HEK293 (cell line): ENCODE results near the gene CACNB4.

ENCODE experiments used
- CTCF ChIA-PET: fragments of 350-600 bp; formaldehyde crosslinking; extraction: SDS; loops from one replicate; lab custom pipeline; 2021; ENCODE audit warnings: antibody characterized with exemption; lab: Yijun Ruan, JAX
- POLR2A ChIA-PET: fragments of 300-600 bp; formaldehyde crosslinking; extraction: SDS; loops from one replicate; lab custom pipeline; 2020; ENCODE audit warnings: antibody characterized with exemption, inconsistent platforms; lab: Yijun Ruan, JAX
- H3K27ac ChIP-seq: fragments of 200-500 bp; sonication (Bioruptor generic); 2 replicates; pipeline ENCODE4 v1.5.1; 2014; ENCODE audit warnings: low read depth, low read length, control low read depth, inconsistent platforms; ENCODE audit errors: extremely low read depth
- H3K36me3 ChIP-seq, 2 experiments: fragments of 200-500 bp in 1 of 2; sonication (Bioruptor generic) in 1 of 2; 1 replicate in 1 of 2; 2 replicates in 1 of 2; pipeline ENCODE4 v1.5.1; 2014 to 2017; ENCODE audit warnings: inconsistent platforms in 2 of 2, low read length in 2 of 2; ENCODE audit not compliant: control insufficient read depth in 2 of 2, insufficient read depth in 1 of 2
- H3K4me1 ChIP-seq: fragments of 200-500 bp; sonication (Bioruptor generic); 2 replicates; pipeline ENCODE4 v1.5.1; 2014; ENCODE audit warnings: mild to moderate bottlenecking, low read length, inconsistent platforms; ENCODE audit not compliant: control insufficient read depth, insufficient read depth
- H3K4me3 ChIP-seq: 2 replicates; pipeline ENCODE4 v1.5.1; 2011; ENCODE audit warnings: low read depth, mild to moderate bottlenecking, control low read depth, low read length, moderate library complexity
- H3K9me3 ChIP-seq: fragments of 200-500 bp; sonication (Bioruptor generic); 2 replicates; pipeline ENCODE4 v1.5.1; 2014; ENCODE audit warnings: low read depth, low read length, inconsistent platforms; ENCODE audit not compliant: control insufficient read depth, insufficient read depth
- GFI1B ChIP-seq: fragments of 450-650 bp; formaldehyde crosslinking; IDR thresholded peaks from 2 replicates; pipeline ENCODE4 v1.5.1; 2016; ENCODE audit warnings: missing biosample characterization, missing genetic modification characterization
- KLF16 ChIP-seq: fragments of 450-650 bp; formaldehyde crosslinking; IDR thresholded peaks from 2 replicates; pipeline ENCODE4 v1.5.1; 2017; ENCODE audit warnings: missing biosample characterization, missing genetic modification characterization
- KLF8 ChIP-seq: fragments of 450-650 bp; formaldehyde crosslinking; IDR thresholded peaks from 2 replicates; pipeline ENCODE4 v1.5.1; 2016; ENCODE audit warnings: missing biosample characterization, missing genetic modification characterization
- PRDM1 ChIP-seq: fragments of 450-650 bp; formaldehyde crosslinking; IDR thresholded peaks from 2 replicates; pipeline ENCODE4; 2016; ENCODE audit warnings: missing biosample characterization, missing genetic modification characterization
- TCF7L2 ChIP-seq: IDR thresholded peaks from 2 replicates; pipeline ENCODE4 v1.6.1; 2011; ENCODE audit warnings: low read depth, mild to moderate bottlenecking, inconsistent platforms, low read length, moderate library complexity, borderline replicate concordance
- ZBTB20 ChIP-seq: fragments of 450-650 bp; formaldehyde crosslinking; IDR thresholded peaks from 2 replicates; pipeline ENCODE4 v1.5.1; 2016; ENCODE audit warnings: missing biosample characterization, missing genetic modification characterization
- ZNF16 ChIP-seq: fragments of 450-650 bp; formaldehyde crosslinking; IDR thresholded peaks from 2 replicates; pipeline ENCODE4 v1.5.1; 2016; ENCODE audit warnings: low read depth, missing biosample characterization, missing genetic modification characterization
- ZNF19 ChIP-seq: fragments of 450-650 bp; formaldehyde crosslinking; IDR thresholded peaks from 2 replicates; pipeline ENCODE4; 2016; ENCODE audit warnings: missing biosample characterization, missing genetic modification characterization, low read depth
- ZNF202 ChIP-seq: fragments of 450-650 bp; formaldehyde crosslinking; IDR thresholded peaks from 2 replicates; pipeline ENCODE4 v1.5.1; 2016; ENCODE audit warnings: missing biosample characterization, missing genetic modification characterization, borderline replicate concordance
- ZNF280C ChIP-seq: fragments of 450-650 bp; formaldehyde crosslinking; IDR thresholded peaks from 2 replicates; pipeline ENCODE4 v1.5.1; 2016; ENCODE audit warnings: missing biosample characterization, missing genetic modification characterization
- ZNF501 ChIP-seq: fragments of 450-650 bp; formaldehyde crosslinking; IDR thresholded peaks from 2 replicates; pipeline ENCODE4 v1.5.1; 2016; ENCODE audit warnings: missing biosample characterization, missing genetic modification characterization
- ZNF518A ChIP-seq: fragments of 450-650 bp; formaldehyde crosslinking; conservative IDR thresholded peaks from 2 replicates; pipeline ENCODE4 v1.5.1; 2016; ENCODE audit warnings: low read depth, missing biosample characterization, missing genetic modification characterization
- ZNF555 ChIP-seq: fragments of 450-650 bp; formaldehyde crosslinking; conservative IDR thresholded peaks from 2 replicates; pipeline ENCODE4 v1.5.1; 2017; ENCODE audit warnings: missing biosample characterization, mild to moderate bottlenecking, missing genetic modification characterization, inconsistent platforms
- ZNF558 ChIP-seq: fragments of 450-650 bp; formaldehyde crosslinking; IDR thresholded peaks from 2 replicates; pipeline ENCODE4 v1.5.1; 2016; ENCODE audit warnings: missing biosample characterization, missing genetic modification characterization
- ZNF600 ChIP-seq: fragments of 450-650 bp; formaldehyde crosslinking; IDR thresholded peaks from 2 replicates; pipeline ENCODE4 v1.5.1; 2016; ENCODE audit warnings: missing biosample characterization, missing genetic modification characterization
- ZNF624 ChIP-seq: fragments of 450-650 bp; formaldehyde crosslinking; IDR thresholded peaks from 2 replicates; pipeline ENCODE4 v1.5.1; 2017; ENCODE audit warnings: missing biosample characterization, missing genetic modification characterization
- ZNF76 ChIP-seq: fragments of 450-650 bp; formaldehyde crosslinking; IDR thresholded peaks from 2 replicates; pipeline ENCODE4; 2016; ENCODE audit warnings: low read depth, missing biosample characterization, missing genetic modification characterization, borderline replicate concordance
- ZNF843 ChIP-seq: fragments of 450-650 bp; formaldehyde crosslinking; IDR thresholded peaks from 2 replicates; pipeline ENCODE4 v1.5.1; 2016; ENCODE audit warnings: missing biosample characterization, missing genetic modification characterization

The CACNB4 gene

GRCh38 chr2:151946899-151947812, 151.7 kb downstream of the CACNB4 start:
- POLR2A ChIA-PET: no interaction called here
- CTCF ChIA-PET: interaction anchor here (0.6 to 1.7 kb wide), 6 partner anchors 9 to 1941 kb away, joined by 3 to 7 read pairs (median 3); no protein-coding TSS in a partner anchor
- Histone ChIP-seq H3K9me3 (no peaks in the 10 kb centered on the region), H3K27ac (no peak overlapping the region), H3K4me1 (peaks cover 5% of the 10 kb centered on the region), H3K36me3 (no peaks in the 10 kb centered on the region), H3K4me3 (no peak overlapping the region)
- TF ChIP-seq ZNF600 (peak; percentile 38; the same call in 1 of the 2 replicates), ZNF518A (tag by site-specific recombination) (no peak)

GRCh38 chr2:151946250-151946884, 152.5 kb downstream of the CACNB4 start:
- POLR2A ChIA-PET: no interaction called here
- CTCF ChIA-PET: interaction anchor here (0.6 kb wide), 1 partner anchor 699 kb away, joined by 3 read pairs; no protein-coding TSS in a partner anchor
- Histone ChIP-seq H3K27ac (no peak overlapping the region), H3K36me3 (no peaks in the 10 kb centered on the region), H3K9me3 (no peaks in the 10 kb centered on the region), H3K4me1 (peaks cover 5% of the 10 kb centered on the region)
- TF ChIP-seq ZNF19: no peak
- TF ChIP-seq ZNF202 (tag by site-specific recombination): no peak
- TF ChIP-seq GFI1B: no peak
- no peak for TF ChIP-seq KLF8 (tag by site-specific recombination)
- TF ChIP-seq ZNF16: no peak
- no peak for TF ChIP-seq ZNF624 (tag by site-specific recombination)
- no peak for TF ChIP-seq ZNF558 (tag by site-specific recombination)
- TF ChIP-seq ZNF280C (tag by site-specific recombination): no peak
- TF ChIP-seq ZNF76 (tag by site-specific recombination): no peak
- no peak for TF ChIP-seq TCF7L2
- TF ChIP-seq ZNF843 (tag by site-specific recombination): no peak
- no peak for TF ChIP-seq ZNF555 (tag by site-specific recombination)
- no peak for TF ChIP-seq PRDM1 (tag by site-specific recombination)
- no peak for TF ChIP-seq ZBTB20
- TF ChIP-seq ZNF501 (tag by site-specific recombination): no peak
- no peak for TF ChIP-seq KLF16
- TF ChIP-seq, all 188 proteins: peak for 0
- H3K4me3 ChIP-seq: no peak overlapping the region
